T-cell (primary cell): ENCODE data around the gene ARAP1. TPM values are rescaled to one million over a fixed set of nuclear protein-coding genes. Genes with fewer than 3 reads are reported as not detected.

Experiments used
- ATAC-seq, 4 experiments: fragments of 200-7000 bp in 3 of 4; fragments of 150-1000 bp in 1 of 4; cut with Tn5 transposase; replicated peaks in 1 of 4; 1 replicate in 3 of 4; 2 replicates in 1 of 4; pipeline ENCODE4 v1.10.0; 2021; ENCODE audit warnings: moderate library complexity in 3 of 4, mild to moderate bottlenecking in 2 of 4, moderate number of reproducible peaks in 1 of 4
- CTCF ChIA-PET, 2 donors: fragments of 300-600 bp; sonication (Branson Sonifier 250); formaldehyde crosslinking; loops; one replicate each; lab custom pipeline; 2022; ENCODE audit warnings: antibody characterized with exemption in 2 of 2; lab: Charles Lee
- POLR2A ChIA-PET, 2 donors: fragments of 300-600 bp; sonication (Branson Sonifier 250); formaldehyde crosslinking; loops; one replicate each; lab custom pipeline; 2022; ENCODE audit warnings: antibody characterized with exemption in 2 of 2; lab: Charles Lee
- DNase-seq, 35 experiments: peaks; one replicate each; pipeline versions ENCODE4 v3.0.0 to v3.0.0-alpha.2; 2013 to 2023
- H3K27ac ChIP-seq: one replicate; pipeline ENCODE4 v1.5.1; 2013; ENCODE audit warnings: low read length
- H3K27me3 ChIP-seq, 2 experiments: replicated peaks in 1 of 2; 1 replicate in 1 of 2; 2 replicates in 1 of 2; pipeline versions ENCODE4 v1.6.1 to v1.7.0; 2013; ENCODE audit warnings: low read length in 1 of 2, mixed read lengths in 1 of 2; ENCODE audit not compliant: control insufficient read depth in 2 of 2, insufficient read depth in 2 of 2; ENCODE audit errors: extremely low read depth in 1 of 2
- H3K36me3 ChIP-seq, 2 donors: 1 replicate in 1 of 2; 2 replicates in 1 of 2; pipeline versions ENCODE4 v1.6.1 to v1.7.0; 2013; ENCODE audit warnings: low read length in 1 of 2; ENCODE audit not compliant: control insufficient read depth in 2 of 2, insufficient read depth in 1 of 2; ENCODE audit errors: extremely low read depth in 1 of 2
- H3K4me1 ChIP-seq, 2 experiments: 1 replicate in 1 of 2; 2 replicates in 1 of 2; pipeline versions ENCODE4 v1.6.1 to v1.7.0; 2013; ENCODE audit warnings: low read length in 2 of 2, mixed read lengths in 1 of 2; ENCODE audit not compliant: insufficient read depth in 2 of 2, control insufficient read depth in 1 of 2; ENCODE audit errors: extremely low read depth in 1 of 2
- H3K4me3 ChIP-seq, 2 donors: 1 replicate in 1 of 2; 2 replicates in 1 of 2; pipeline versions ENCODE4 v1.5.1 to v1.7.0; 2013; ENCODE audit warnings: mild to moderate bottlenecking in 2 of 2, low read length in 1 of 2, moderate library complexity in 1 of 2; ENCODE audit not compliant: control insufficient read depth in 1 of 2; ENCODE audit errors: extremely low read depth in 1 of 2
- H3K9me3 ChIP-seq: 2 replicates; pipeline ENCODE4 v1.7.0; 2013
- H3K27ac Mint-ChIP-seq, 2 donors: one replicate each; pipeline ENCODE4 v1.8.0; 2020 to 2021; ENCODE audit warnings: mild to moderate bottlenecking in 2 of 2, mixed read lengths in 2 of 2
- H3K27me3 Mint-ChIP-seq, 2 donors: one replicate each; pipeline ENCODE4 v1.8.0; 2021 to 2022; ENCODE audit warnings: mixed read lengths in 2 of 2
- H3K36me3 Mint-ChIP-seq: one replicate; pipeline ENCODE4 v1.8.0; 2021; ENCODE audit warnings: mixed read lengths
- H3K4me1 Mint-ChIP-seq, 3 donors: one replicate each; pipeline ENCODE4 v1.8.0; 2020 to 2022; ENCODE audit warnings: mixed read lengths in 3 of 3, mild to moderate bottlenecking in 1 of 3
- H3K4me3 Mint-ChIP-seq, 3 donors: one replicate each; pipeline ENCODE4 v1.8.0; 2020 to 2022; ENCODE audit warnings: mild to moderate bottlenecking in 3 of 3, mixed read lengths in 3 of 3, moderate library complexity in 3 of 3
- H3K9me3 Mint-ChIP-seq, 3 donors: one replicate each; pipeline ENCODE4 v1.8.0; 2020 to 2022; ENCODE audit warnings: mixed read lengths in 3 of 3
- WGBS: methylation state at CpG from one replicate; pipeline ENCODE4 v1.1.5; 2013; ENCODE audit warnings: missing lambda C conversion rate; ENCODE audit not compliant: insufficient coverage; 5-methylcytosine and 5-hydroxymethylcytosine counted together
- total RNA-seq, 35 experiments: library from RNA in 6 of 35; stranded (reverse) in 6 of 35; fragments of 120-200 nt in 1 of 35; gene quantifications; one replicate each; pipeline versions ENCODE4 v1.2.1 to v1.2.4 and lab custom pipeline; 2013 to 2026

Gene ARAP1
- total RNA-seq, 5 donors from 2014 or later (not counting 1 experiment from before 2014, with no cell fraction given), result 117 to 162 (median 148) TPM

DNA sequence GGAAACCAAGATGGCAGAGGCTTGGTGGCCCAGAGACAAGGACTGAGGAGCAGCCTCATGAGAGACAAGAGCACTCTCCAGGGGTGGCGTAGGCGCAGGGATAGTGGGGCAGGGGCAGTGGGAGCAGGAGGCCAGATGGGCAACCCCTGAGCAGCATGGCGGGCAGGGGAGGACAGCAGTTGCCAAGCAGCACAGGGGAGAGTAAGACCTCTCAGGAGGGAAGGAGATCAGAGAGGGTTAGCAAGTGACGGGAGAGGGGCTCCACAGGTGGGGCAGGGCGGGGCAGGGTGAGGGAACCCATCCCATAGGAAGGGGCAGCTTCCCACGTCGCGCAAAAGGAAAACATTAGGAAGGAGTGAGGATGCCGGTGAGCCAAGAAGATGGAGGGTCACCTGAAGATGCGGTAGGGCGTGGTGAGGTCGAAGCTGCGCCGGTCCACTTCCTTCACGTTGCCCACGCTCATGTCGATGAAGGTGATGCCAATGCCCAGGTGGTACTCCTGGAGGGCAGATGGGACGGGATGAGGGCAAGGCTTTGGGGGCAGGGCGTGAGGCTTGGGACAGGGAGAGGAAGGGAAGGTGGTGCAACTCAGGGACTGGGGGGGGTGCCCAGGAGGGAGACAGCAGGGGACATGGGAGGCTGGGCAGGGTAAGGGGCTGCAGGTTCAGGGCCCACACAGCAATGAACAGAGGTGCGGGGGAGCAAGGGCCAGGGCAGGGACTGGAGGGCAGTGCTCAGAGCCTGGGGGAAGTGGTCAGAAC is 42.5 kb downstream of the ARAP1 start:
- Mint-ChIP-seq H3K4me1 (peaks cover 9 to 15% (median 12%) of the 10 kb centered on the region in 3 donors), H3K27me3 (no peaks in the 10 kb centered on the region), H3K27ac (peak overlapping the region in 1 of 2 donors; percentile 69), H3K9me3 (no peaks in the 10 kb centered on the region), H3K36me3 (peaks cover 58% of the 10 kb centered on the region), H3K4me3 (no peak overlapping the region)
- ChIA-PET POLR2A (interaction anchor here in 1 of 2 donors (0.7 kb wide), 1 partner anchor 61 kb away, joined by 11 read pairs; no protein-coding TSS in a partner anchor), CTCF (no interaction called here)
- no peaks in the 10 kb centered on the region for H3K9me3 ChIP-seq
- no peaks in the 10 kb centered on the region for H3K27me3 ChIP-seq
- no peak overlapping the region for H3K27ac ChIP-seq
- H3K36me3 ChIP-seq, result peaks cover 34 to 87% of the 10 kb centered on the region in 2 donors
- ATAC-seq (no peak), DNase-seq (no peak)
- WGBS, result 99% methylated on average over 20 of the region's 20 CpGs
- no peak overlapping the region for H3K4me3 ChIP-seq
- H3K4me1 ChIP-seq, result peaks cover 0 to 7% of the 10 kb centered on the region in 2 experiments

GRCh38 chr11:72707032-72707431 is 45.2 kb downstream of the ARAP1 start:
- H3K4me1 Mint-ChIP-seq, result peaks cover 0 to 7% (median 5%) of the 10 kb centered on the region in 3 donors
- DNase-seq (no peak), ATAC-seq (no peak)
- no peaks in the 10 kb centered on the region for H3K4me1 ChIP-seq
- H3K27me3 ChIP-seq, result no peaks in the 10 kb centered on the region
- H3K9me3 ChIP-seq, result no peaks in the 10 kb centered on the region
- H3K9me3 Mint-ChIP-seq, result no peaks in the 10 kb centered on the region
- H3K4me3 Mint-ChIP-seq, result no peak overlapping the region
- ChIA-PET POLR2A (no interaction called here), CTCF (no interaction called here)
- no peaks in the 10 kb centered on the region for H3K27me3 Mint-ChIP-seq
- peaks cover 53% of the 10 kb centered on the region for H3K36me3 Mint-ChIP-seq
- no peak overlapping the region for H3K4me3 ChIP-seq
- no peak overlapping the region for H3K27ac Mint-ChIP-seq
- 97% methylated on average over 6 of the region's 9 CpGs for WGBS
- peaks cover 40 to 93% of the 10 kb centered on the region in 2 donors for H3K36me3 ChIP-seq
- H3K27ac ChIP-seq, result no peak overlapping the region

GRCh38 chr11:72706579-72706978 is 45.6 kb downstream of the ARAP1 start:
- no peak for ATAC-seq

DNA sequence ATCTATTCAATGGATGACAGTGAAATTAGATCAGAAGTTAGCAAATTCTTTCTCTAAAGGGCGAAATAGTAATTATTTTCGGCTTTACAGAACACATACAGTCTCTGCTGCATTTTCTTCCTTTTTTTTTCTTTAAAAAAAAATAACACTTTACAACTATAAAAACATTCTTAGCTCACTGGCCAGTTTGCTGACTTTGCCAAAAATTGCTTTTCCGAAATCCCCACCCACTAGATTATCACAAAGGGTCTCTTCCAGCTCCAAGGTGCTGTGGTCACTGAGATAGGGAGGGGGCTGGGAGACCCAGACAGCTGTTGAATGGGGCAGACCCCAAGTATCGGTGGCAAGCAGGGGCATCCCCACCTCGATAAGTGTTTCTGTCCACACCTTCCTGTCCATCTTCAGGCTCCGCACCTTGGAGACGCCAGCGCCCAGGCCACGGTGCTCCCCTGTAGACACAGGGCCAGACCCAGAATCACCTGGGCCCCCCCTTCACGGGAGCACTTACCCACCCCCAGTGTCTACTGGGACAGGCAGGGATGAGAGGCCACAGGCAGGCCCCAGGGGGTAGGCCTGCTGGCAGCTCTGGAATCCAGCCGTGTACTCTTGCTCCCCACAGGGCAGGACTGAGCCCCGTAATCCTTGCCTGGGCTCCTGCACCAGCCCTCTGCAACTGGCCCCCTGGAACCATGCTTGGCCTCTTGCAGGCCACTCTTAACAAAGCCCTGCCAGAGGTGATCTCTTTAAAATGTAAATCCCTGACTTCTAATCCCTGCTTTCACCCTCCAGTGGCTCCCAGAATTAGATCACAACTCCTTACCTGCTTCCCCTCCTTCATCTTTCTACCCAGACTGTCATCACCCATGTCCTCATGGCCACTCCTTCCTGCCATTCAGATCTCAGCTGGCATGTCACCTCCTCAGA is 46.5 kb downstream of the ARAP1 start:
- Mint-ChIP-seq H3K9me3 (no peaks in the 10 kb centered on the region), H3K27ac (peak overlapping the region; percentile 25 to 66)
- CTCF ChIA-PET, result no interaction called here

More at GRCh38 chr11:72706579-72706978, 45.6 kb downstream of the ARAP1 start:
- ChIA-PET POLR2A (no interaction called here), CTCF (no interaction called here)
- H3K27ac Mint-ChIP-seq, result peak overlapping the region in 1 of 2 donors; percentile 11
- no peaks in the 10 kb centered on the region for H3K9me3 Mint-ChIP-seq
- no peak overlapping the region for H3K4me3 Mint-ChIP-seq
- H3K27ac ChIP-seq, result no peak overlapping the region
- no peak overlapping the region for H3K4me3 ChIP-seq
- peaks cover 43 to 93% of the 10 kb centered on the region in 2 donors for H3K36me3 ChIP-seq
- H3K27me3 Mint-ChIP-seq, result no peaks in the 10 kb centered on the region
- H3K4me1 Mint-ChIP-seq, result peaks cover 0 to 7% (median 5%) of the 10 kb centered on the region in 3 donors
- H3K36me3 Mint-ChIP-seq, result peaks cover 53% of the 10 kb centered on the region
- no peaks in the 10 kb centered on the region for H3K4me1 ChIP-seq
- WGBS, result 100% methylated on average over 5 of the region's 5 CpGs
- H3K27me3 ChIP-seq, result no peaks in the 10 kb centered on the region
- no peaks in the 10 kb centered on the region for H3K9me3 ChIP-seq
- DNase-seq, result no peak

DNA sequence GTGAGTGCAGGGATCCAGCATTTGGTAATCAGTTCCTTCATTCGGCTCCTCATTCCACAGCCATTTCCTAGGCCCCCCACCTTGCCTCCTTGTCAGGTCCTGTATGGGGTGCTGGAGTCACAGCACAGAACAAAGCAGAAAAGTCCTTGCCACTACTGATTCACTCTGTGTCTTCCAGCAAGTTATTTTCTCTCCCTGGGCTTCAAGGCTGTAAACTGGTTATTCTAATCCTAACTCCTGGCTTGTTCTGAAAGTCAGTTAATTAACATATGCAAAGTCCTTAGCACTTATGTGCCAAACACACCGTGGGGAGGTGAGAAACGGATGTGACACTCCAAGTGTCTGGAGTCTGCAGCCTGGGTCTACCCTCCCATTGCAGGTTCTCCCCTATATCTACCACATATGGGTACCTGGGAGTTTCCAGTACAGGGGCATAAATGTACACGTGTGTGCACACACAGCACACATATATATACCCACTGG is 47.4 kb downstream of the ARAP1 start:
- H3K27ac Mint-ChIP-seq, result peak overlapping the region in 1 of 2 donors; percentile 66
- H3K27me3 ChIP-seq, result no peaks in the 10 kb centered on the region
- no peaks in the 10 kb centered on the region for H3K4me1 ChIP-seq
- WGBS, result 64% methylated on average over 2 of the region's 4 CpGs
- peaks cover 0 to 7% (median 3%) of the 10 kb centered on the region in 3 donors for H3K4me1 Mint-ChIP-seq
- H3K9me3 Mint-ChIP-seq, result no peaks in the 10 kb centered on the region
- H3K27ac ChIP-seq, result no peak overlapping the region
- H3K9me3 ChIP-seq, result no peaks in the 10 kb centered on the region
- DNase-seq (no peak), ATAC-seq (no peak)
- no peak overlapping the region for H3K4me3 ChIP-seq
- H3K36me3 ChIP-seq, result peaks cover 47 to 93% of the 10 kb centered on the region in 2 donors
- no peaks in the 10 kb centered on the region for H3K27me3 Mint-ChIP-seq
- no peak overlapping the region for H3K4me3 Mint-ChIP-seq
- H3K36me3 Mint-ChIP-seq, result peaks cover 57% of the 10 kb centered on the region
- CTCF ChIA-PET, result no interaction called here
- POLR2A ChIA-PET, result no interaction called here

More for the DNA sequence above, 46.5 kb downstream of the ARAP1 start:
- Histone ChIP-seq H3K27ac (no peak overlapping the region), H3K36me3 (peaks cover 47 to 92% of the 10 kb centered on the region in 2 donors), H3K4me1 (no peaks in the 10 kb centered on the region), H3K9me3 (no peaks in the 10 kb centered on the region), H3K27me3 (no peaks in the 10 kb centered on the region), H3K4me3 (no peak overlapping the region)
- DNase-seq (no peak), ATAC-seq (no peak)
- Mint-ChIP-seq H3K4me3 (no peak overlapping the region), H3K36me3 (peaks cover 53% of the 10 kb centered on the region), H3K4me1 (peaks cover 0 to 7% (median 3%) of the 10 kb centered on the region in 3 donors), H3K27me3 (no peaks in the 10 kb centered on the region)
- POLR2A ChIA-PET, result interaction anchor here (0.6 kb wide), 2 partner anchors 29 to 41 kb away, joined by 3 to 9 read pairs; no protein-coding TSS in a partner anchor
- 96% methylated on average over 9 of the region's 12 CpGs for WGBS
